ENCODE measurements around the gene ZFP90.
"Not testable (repeated sequence)": the region's sequence is repeated elsewhere in the genome, so short reads cannot be mapped to it uniquely, and the experiment has no call there.

ZFP90 gene

GRCh38 chr16:68538880-68539701 lies at the start of gene ZFP90:
Gene ZFP90, plus strand, starts transcription at chr16:68539291. Its CDS starts 502 bp downstream, at chr16:68539793.
- DNase-seq (ENCODE audit: low read depth in 2 of 2) = peak; percentile 65 to 67

DNA sequence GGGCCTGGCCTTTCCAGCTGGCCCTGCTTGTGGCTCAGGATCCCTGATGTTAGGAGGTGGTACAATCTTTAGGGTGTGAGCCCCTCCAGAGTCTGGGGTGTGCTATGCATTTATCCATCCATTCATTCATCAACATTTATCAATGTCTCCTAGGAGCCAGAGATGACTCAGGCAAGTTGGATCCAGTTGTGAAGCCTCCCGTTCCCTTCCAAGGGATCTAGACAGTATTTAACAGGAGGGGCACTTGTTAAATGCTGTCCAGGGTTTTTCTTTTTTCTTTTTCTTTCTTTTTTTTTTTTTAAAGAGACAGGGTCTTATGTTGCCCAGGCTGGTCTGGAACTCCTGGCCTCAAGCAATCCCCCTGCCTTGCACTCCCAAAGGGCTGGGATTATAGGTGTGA lies 48.7 kb upstream of the ZFP90 start:
- DNase-seq (ENCODE audit: low read depth in 2 of 2) = no peak

GRCh38 chr16:68490829-68491575 lies 48.1 kb upstream of the ZFP90 start:
- no peak for DNase-seq (ENCODE audit: low read depth in 2 of 2)

DNA sequence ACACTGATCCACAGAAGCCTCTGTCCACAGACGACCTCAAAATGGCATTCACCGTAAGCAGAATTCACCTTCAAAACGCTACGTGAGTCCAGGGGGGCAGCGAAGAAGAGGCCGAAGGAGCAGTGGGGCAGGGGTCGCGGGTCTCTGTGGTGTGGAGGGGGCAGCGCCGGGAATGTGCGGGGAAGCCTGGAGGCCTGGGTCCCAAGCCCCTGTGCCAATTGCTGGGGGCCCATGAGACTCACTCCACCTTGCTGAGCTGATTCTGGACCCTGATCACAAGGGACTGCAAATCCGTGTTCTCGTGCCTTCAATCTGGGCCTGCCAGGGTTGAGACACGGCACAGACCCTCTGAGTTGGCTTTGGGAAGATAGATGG lies 47.5 kb upstream of the ZFP90 start:
- no peak for DNase-seq (ENCODE audit: low read depth in 2 of 2)

DNA sequence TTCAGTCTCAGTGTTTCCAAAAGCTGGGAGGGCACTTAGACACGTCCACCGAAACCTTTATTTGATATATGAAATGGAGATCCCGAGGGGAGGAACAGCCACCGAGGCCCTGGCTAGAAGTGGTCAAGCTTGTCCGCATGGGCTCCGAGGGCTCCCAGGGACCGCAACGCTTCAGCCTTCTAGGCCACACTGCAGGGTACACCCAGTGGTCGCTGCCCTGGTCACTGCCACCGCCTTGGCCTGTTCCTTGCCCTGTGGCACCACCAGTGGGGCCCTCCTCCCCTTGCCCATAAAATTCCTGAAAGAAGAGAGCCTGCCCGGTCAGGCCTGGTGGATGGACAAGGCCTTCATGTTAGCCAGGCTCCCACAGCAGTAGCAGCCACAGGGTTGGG lies 46.9 kb upstream of the ZFP90 start:
- no peak for DNase-seq (ENCODE audit: low read depth in 2 of 2)

- DNase-seq (ENCODE audit: low read depth in 2 of 2) = no peak
Measured at GRCh38 chr16:68492543-68493411, 46.3 kb upstream of the ZFP90 start.

GRCh38 chr16:68493412-68494070 lies 45.5 kb upstream of the ZFP90 start:
- DNase-seq (ENCODE audit: low read depth in 2 of 2) = no peak

DNA sequence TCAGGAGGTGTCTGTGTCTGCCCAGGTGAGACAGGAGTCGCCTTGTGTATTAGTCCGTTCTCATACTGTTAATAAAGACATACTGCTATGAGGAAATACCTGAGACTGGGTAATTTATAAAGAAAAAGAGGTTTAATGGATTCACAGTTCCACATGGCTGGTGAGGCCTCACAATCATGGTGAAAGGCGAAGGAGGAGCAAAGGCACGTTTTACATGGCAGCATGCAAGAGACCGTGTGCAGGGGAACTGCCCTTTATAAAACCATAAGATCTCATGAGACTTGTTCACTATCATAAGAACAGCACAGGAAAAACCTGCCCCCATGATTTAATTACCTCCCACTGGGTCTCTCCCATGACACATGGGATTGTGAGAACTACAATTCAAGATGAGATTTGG lies 44.8 kb upstream of the ZFP90 start:
- DNase-seq (ENCODE audit: low read depth in 2 of 2) = not testable (repeated sequence)

GRCh38 chr16:68496689-68497088 lies 42.4 kb upstream of the ZFP90 start:
- no peak for DNase-seq (ENCODE audit: low read depth in 2 of 2)

DNA sequence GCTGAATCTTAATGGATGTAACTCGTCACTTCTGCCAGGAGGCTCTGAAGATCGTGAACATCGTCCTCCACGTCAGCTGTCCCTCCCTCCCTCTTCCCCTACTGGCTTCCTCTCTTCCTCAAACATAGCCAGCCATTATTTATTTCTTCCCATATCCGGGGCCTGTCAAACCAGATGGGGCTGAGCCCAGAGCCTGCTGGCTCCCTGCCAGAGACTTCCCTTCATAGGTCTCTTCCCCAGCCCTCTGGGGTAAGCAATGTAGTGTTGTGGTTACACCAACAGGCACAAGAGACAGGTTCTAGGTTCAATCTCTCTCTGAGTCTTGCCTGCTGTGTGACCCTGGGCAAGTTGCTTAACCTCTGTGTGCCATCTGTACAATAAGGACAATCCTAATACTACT lies 40.1 kb upstream of the ZFP90 start:
- DNase-seq (ENCODE audit: low read depth in 2 of 2) = no peak

- no peak for DNase-seq (ENCODE audit: low read depth in 2 of 2)
Measured at GRCh38 chr16:68503334-68503733, 35.8 kb upstream of the ZFP90 start.

DNA sequence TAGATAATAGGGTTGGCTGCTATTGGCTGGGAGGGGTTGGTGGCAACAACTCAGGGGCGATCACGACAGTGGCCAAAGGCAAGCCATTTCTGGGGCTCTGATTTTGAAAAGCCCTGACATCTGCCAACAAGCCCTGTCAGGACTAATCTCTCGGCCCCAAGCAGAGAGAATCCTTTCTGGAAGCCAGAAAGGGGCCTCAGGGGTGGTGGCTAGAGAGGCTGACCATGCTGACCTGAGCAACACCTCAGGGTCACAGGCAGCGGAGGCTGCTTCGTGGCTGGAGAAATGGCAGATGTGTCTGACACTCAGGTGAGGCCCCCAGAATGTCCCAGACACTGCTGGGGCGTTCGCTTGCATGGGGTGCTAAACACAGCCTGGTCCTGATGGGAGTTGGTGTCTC lies 35.0 kb upstream of the ZFP90 start:
- DNase-seq (ENCODE audit: low read depth in 2 of 2) = no peak

- no peak for DNase-seq (ENCODE audit: low read depth in 2 of 2)
Measured at GRCh38 chr16:68506331-68507053, 32.6 kb upstream of the ZFP90 start.

DNA sequence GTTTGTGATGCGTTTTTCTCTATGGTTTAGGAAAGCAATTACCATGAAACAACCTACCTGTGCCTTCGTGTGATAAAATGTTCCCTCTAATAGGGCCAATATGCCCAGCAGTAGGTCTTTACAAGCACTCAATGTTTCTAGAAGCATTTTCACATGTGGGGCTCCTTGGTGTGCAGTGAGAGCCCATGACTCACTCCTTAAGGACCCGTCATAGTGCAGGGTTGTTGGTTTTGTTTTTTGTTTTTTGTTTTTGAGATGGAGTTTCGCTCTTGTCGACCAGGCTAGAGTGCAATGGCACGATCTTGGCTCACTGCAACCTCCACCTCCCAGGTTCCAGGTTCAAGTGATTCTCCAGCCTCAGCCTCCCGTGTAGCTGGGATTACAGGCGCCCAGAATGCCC lies 31.1 kb upstream of the ZFP90 start:
- DNase-seq (ENCODE audit: low read depth in 2 of 2) = no peak

DNA sequence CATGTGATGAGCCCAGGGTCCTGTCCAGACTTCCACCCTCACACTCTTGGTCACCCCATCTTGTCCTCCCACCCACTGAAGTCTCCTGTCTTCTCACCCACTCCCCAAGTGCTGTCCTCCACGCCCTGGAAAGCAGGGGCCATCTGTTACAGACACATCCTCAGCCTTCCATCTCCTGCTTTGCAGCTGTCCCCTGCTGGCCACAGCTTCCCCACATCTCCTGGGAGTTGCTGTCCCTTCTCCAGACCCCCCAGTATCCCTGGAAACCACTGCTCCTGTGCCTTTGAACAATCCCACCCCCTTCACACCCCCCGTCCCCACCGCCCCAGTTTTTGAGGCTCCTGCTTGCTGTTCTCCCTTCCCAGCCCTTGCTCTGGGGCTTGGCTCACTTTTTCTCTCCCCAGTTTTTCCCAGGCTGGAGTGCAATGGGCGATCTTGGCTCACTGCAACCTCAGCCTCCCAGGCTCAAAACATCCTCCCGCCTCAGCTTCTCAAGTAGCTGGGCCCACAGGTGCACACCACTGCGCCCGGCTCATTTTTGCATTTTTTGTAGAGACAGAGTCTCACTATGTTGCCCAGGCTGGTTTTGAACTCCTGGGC lies 30.4 kb upstream of the ZFP90 start:
- DNase-seq (ENCODE audit: low read depth in 2 of 2) = no peak

DNA sequence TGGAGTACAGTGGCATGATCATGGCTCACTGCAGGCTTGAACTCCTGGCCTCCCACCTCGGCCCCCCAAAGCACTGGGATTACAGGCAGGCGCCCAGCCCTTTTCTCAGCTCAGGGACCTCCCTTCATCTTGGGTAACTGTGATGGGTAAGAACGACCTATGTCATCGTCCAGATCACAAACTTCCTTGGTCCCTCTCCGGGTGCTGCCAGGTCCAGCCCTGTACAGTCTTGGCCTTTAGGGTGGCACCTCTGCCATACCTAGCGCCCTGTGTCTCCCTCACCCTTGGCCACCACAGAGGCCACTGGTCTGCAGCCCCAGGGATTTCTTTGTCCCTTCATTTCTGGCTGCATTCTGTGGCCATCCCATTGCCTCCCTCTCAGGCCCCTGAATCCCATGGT lies 29.7 kb upstream of the ZFP90 start:
- no peak for DNase-seq (ENCODE audit: low read depth in 2 of 2)

GRCh38 chr16:68510775-68511174 lies 28.3 kb upstream of the ZFP90 start:
- no peak for DNase-seq (ENCODE audit: low read depth in 2 of 2)

DNA sequence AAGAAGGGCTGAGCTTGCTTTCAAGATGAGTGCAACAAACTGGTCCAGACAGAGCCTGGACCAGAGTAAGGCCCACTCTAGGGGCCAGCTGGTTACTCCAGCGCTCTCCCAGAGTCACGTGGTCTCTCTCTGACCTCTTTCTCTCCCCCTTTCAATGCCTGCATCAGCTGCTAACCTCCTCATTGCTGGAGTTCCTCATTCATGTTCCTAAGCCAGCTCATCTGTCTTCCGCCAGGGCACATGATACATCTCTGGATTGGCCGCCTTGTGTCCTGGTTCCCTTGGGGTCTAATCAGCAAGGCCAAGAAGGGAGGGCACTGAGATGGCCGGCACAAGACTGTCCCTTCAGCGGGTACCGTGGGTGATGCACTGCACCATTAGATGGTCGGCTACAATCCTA lies 26.9 kb upstream of the ZFP90 start:
- no peak for DNase-seq (ENCODE audit: low read depth in 2 of 2)

- no peak for DNase-seq (ENCODE audit: low read depth in 2 of 2)
Measured at GRCh38 chr16:68512742-68513141, 26.3 kb upstream of the ZFP90 start.

DNA sequence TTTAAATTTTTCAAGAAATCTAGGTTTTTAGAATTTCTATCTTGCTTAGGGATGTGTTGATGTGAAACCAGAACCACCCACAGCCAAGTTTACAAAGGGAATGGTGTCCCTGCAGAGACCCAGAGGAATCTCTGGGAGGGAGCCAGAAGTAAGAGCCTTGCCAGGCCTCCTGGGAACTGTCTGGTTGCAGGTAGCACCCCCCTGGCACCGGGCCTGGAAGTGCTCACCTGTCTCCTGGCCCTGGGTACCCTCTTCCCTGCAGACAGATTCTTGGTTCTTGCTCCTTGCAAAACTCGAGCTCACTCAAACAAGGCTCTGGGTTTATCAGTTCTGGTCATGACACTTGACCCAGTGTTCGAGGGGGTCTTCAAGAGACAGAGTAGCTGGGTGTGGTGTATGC lies 24.6 kb upstream of the ZFP90 start:
- no peak for DNase-seq (ENCODE audit: low read depth in 2 of 2)

Measured in stimulated activated CD8-positive, alpha-beta memory T cell treated with anti-CD3 and anti-CD28 coated beads, Interleukin-2, amount 100 ng/mL, for 1 hour (primary cell).